DOHH2 (cell line): Measurements from ENCODE around the gene PSMB5.

Experiments
- H3F3A ChIP-seq: fragments of 200-600 bp; sonication (generic), shearing (Covaris generic); 2 replicates; pipeline ENCODE4 v1.6.0; 2016; ENCODE audit warnings: antibody characterized with exemption, mild to moderate bottlenecking; ENCODE audit not compliant: control insufficient read depth, insufficient read depth
- H3K27ac ChIP-seq: fragments of 200-600 bp; sonication (generic); 2 replicates; pipeline ENCODE4 v1.5.1; 2014; ENCODE audit warnings: low read depth, mild to moderate bottlenecking, low read length, moderate library complexity
- H3K27me3 ChIP-seq: fragments of 200-600 bp; sonication (generic); 2 replicates; pipeline ENCODE4 v1.6.1; 2014; ENCODE audit warnings: mild to moderate bottlenecking, low read length, mixed read lengths; ENCODE audit not compliant: control insufficient read depth
- H3K36me3 ChIP-seq: fragments of 200-600 bp; sonication (generic); 2 replicates; pipeline ENCODE4 v1.6.1; 2014; ENCODE audit warnings: mild to moderate bottlenecking, low read length, moderate library complexity, mixed read lengths; ENCODE audit not compliant: control insufficient read depth
- H3K4me1 ChIP-seq: fragments of 200-600 bp; sonication (generic); 2 replicates; pipeline ENCODE4 v1.6.1; 2014; ENCODE audit warnings: mild to moderate bottlenecking, low read length, mixed read lengths; ENCODE audit not compliant: control insufficient read depth
- H3K4me2 ChIP-seq: fragments of 200-600 bp; sonication (generic); 2 replicates; pipeline ENCODE4 v1.6.0; 2014; ENCODE audit warnings: mild to moderate bottlenecking, low read length, moderate library complexity
- H3K4me3 ChIP-seq: fragments of 200-600 bp; sonication (generic); 2 replicates; pipeline ENCODE4 v1.5.1; 2014; ENCODE audit warnings: mild to moderate bottlenecking, low read length, mixed read lengths
- H3K79me2 ChIP-seq: fragments of 200-600 bp; sonication (generic); 2 replicates; pipeline ENCODE4 v1.6.1; 2014; ENCODE audit warnings: mild to moderate bottlenecking, low read length, mixed read lengths; ENCODE audit not compliant: control insufficient read depth
- H3K9me2 ChIP-seq: fragments of 200-600 bp; sonication (generic); replicated peaks from 2 replicates; pipeline ENCODE4 v1.6.1; 2014; ENCODE audit warnings: mild to moderate bottlenecking, low read length, mixed read lengths; ENCODE audit not compliant: control insufficient read depth
- H3K9me3 ChIP-seq: fragments of 200-600 bp; sonication (generic); 2 replicates; pipeline ENCODE4 v1.6.1; 2014; ENCODE audit warnings: antibody characterized with exemption, low read length, mixed read lengths; ENCODE audit not compliant: control insufficient read depth, insufficient read depth
- H4K20me1 ChIP-seq: fragments of 200-600 bp; sonication (generic); 2 replicates; pipeline ENCODE4 v1.6.0; 2014; ENCODE audit warnings: low read depth, mild to moderate bottlenecking, antibody characterized with exemption, low read length, moderate library complexity; ENCODE audit not compliant: control insufficient read depth, insufficient read depth
- EZH2phosphoT487 ChIP-seq: fragments of 200-600 bp; sonication (generic); IDR thresholded peaks from 2 replicates; pipeline ENCODE4 v1.6.1; 2017; ENCODE audit warnings: borderline replicate concordance, mild to moderate bottlenecking, antibody characterized with exemption, low read length, moderate library complexity, mixed read lengths
- TF ChIP-seq, protein P1 (sequence below): fragments of 200-600 bp; sonication (generic); IDR thresholded peaks from one replicate; pipeline ENCODE4 v1.5.1; 2014; ENCODE audit warnings: antibody characterized with exemption, mild to moderate bottlenecking, low read depth, low read length; ENCODE audit not compliant: poor library complexity, severe bottlenecking

The PSMB5 gene

DNA sequence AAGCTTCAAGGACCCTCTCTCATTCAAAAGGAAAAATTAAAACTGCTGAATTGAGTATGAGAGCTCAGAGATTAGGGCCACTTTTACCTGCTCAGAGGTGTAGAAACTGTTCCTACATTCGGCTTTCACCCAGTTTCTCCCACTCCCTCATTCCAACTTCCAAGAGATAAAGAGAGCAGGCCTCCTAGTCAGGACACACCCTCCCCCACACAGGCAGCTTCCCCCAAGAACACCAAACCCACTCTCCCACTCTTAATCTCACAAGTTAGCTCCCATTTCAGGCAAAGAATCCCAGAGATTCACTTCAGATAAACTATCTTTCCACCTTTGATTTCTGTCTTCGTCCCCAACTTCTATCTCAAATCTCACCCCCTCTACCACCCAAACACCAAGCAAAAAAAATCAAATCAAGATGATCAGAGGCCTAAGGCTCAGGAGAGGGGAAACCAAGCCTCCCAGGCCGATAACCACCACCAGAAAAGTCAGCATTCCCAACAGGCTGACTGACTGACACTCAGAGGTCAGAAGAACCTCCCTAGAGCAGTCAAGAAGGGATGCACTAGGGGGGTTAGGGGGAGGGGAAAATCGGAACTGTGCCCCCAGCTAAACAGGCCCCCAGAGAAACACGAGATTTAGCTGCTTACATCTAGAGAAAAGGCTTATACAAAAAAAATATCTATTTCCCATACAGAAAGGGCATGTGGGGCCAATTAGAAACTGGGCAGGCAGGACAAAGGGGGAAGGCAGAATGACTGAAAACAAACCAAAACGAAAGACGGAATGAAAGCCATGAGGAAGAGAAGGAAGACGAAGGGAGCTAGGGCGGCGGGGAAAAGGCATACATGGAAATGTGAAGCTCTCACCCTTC is 35.8 kb upstream of the PSMB5 start:
- Histone ChIP-seq H3K27ac (peak overlapping the region; percentile 46), H3K79me2 (peaks cover 64% of the 10 kb centered on the region), H3K4me3 (peak overlapping the region; percentile 79), H3K27me3 (no peaks in the 10 kb centered on the region), H3K4me1 (peaks cover 33% of the 10 kb centered on the region), H3K9me3 (no peaks in the 10 kb centered on the region), H3K36me3 (peaks cover 81% of the 10 kb centered on the region), H3K4me2 (peak overlapping the region; percentile 98), H4K20me1 (peaks cover 24% of the 10 kb centered on the region), H3K9me2 (no peaks in the 10 kb centered on the region), H3F3A (peaks cover 13% of the 10 kb centered on the region)
- TF ChIP-seq, protein P1, sequence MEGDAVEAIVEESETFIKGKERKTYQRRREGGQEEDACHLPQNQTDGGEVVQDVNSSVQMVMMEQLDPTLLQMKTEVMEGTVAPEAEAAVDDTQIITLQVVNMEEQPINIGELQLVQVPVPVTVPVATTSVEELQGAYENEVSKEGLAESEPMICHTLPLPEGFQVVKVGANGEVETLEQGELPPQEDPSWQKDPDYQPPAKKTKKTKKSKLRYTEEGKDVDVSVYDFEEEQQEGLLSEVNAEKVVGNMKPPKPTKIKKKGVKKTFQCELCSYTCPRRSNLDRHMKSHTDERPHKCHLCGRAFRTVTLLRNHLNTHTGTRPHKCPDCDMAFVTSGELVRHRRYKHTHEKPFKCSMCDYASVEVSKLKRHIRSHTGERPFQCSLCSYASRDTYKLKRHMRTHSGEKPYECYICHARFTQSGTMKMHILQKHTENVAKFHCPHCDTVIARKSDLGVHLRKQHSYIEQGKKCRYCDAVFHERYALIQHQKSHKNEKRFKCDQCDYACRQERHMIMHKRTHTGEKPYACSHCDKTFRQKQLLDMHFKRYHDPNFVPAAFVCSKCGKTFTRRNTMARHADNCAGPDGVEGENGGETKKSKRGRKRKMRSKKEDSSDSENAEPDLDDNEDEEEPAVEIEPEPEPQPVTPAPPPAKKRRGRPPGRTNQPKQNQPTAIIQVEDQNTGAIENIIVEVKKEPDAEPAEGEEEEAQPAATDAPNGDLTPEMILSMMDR, result no peak
- TF ChIP-seq EZH2phosphoT487, result no peak

- Histone ChIP-seq H3K36me3 (peaks cover 81% of the 10 kb centered on the region), H3K4me2 (peak overlapping the region; percentile 64), H3K79me2 (peaks cover 67% of the 10 kb centered on the region)
These were observed 34.7 kb upstream of the PSMB5 start for GRCh38 chr14:23069413-23069806.

DNA sequence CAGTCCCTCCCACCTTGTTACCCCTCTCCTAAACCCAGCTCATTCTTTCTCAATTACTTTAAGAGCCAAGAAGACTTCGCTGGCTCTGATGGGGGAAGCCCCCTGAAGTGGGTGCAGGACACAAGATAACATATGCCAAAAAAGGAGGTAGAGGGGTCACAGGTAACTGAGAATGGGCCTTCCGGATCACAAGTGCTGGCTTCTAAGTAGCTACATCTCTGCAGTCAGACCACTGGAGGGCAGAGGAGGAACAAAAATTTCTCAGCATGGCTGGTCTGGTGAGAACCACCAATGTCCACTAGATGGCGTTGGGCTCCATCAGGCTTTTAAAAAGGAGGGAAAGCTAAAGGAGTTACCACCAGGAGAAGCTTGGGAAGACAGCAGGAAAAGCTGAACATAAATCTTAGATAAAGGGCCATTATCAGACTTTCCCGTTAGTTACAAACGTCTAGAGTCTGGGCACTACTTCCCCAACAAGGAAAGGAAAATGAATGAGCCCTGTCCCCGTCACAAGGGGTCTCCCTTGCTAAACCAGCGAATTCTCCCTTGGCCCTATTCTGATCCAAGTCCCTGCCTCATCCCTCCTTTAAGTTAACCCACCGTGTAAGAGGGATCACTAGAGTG is 34.2 kb upstream of the PSMB5 start:
- Histone ChIP-seq H3K9me3 (no peaks in the 10 kb centered on the region), H3F3A (peaks cover 16% of the 10 kb centered on the region), H3K36me3 (peaks cover 82% of the 10 kb centered on the region), H3K4me2 (peak overlapping the region; percentile 64), H3K79me2 (peaks cover 67% of the 10 kb centered on the region), H3K9me2 (no peaks in the 10 kb centered on the region), H4K20me1 (peaks cover 24% of the 10 kb centered on the region), H3K27ac (no peak overlapping the region), H3K4me1 (peaks cover 33% of the 10 kb centered on the region), H3K27me3 (no peaks in the 10 kb centered on the region), H3K4me3 (peak overlapping the region; percentile 46)
- no peak for TF ChIP-seq EZH2phosphoT487
- TF ChIP-seq, protein P1, result peak; percentile 100

More at GRCh38 chr14:23069413-23069806, 34.7 kb upstream of the PSMB5 start:
- TF ChIP-seq, protein P1, result no peak
- no peak for TF ChIP-seq EZH2phosphoT487
- 0 out of 2 replicates have a peak overlapping the region, but pooled peaks have one; percentile 2 for H3K27ac ChIP-seq
- no peaks in the 10 kb centered on the region for H3K9me2 ChIP-seq
- peaks cover 33% of the 10 kb centered on the region for H3K4me1 ChIP-seq
- peaks cover 16% of the 10 kb centered on the region for H3F3A ChIP-seq
- no peaks in the 10 kb centered on the region for H3K9me3 ChIP-seq
- H3K27me3 ChIP-seq, result no peaks in the 10 kb centered on the region
- H3K4me3 ChIP-seq, result peak overlapping the region; percentile 46
- H4K20me1 ChIP-seq, result peaks cover 24% of the 10 kb centered on the region
